SH-SY5Y (cell line): ENCODE data around the gene CENPI.

Source experiments
- GATA2 ChIP-seq: IDR thresholded peaks from 2 replicates; pipeline ENCODE4 v1.6.1; 2011; ENCODE audit warnings: mild to moderate bottlenecking, low read depth, low read length
- GATA3 ChIP-seq: IDR thresholded peaks from 2 replicates; pipeline ENCODE4 v1.6.1; 2011; ENCODE audit warnings: low read depth, mild to moderate bottlenecking, low read length, moderate library complexity

GRCh38 chrX:101071582-101071981 is 26.4 kb upstream of the CENPI start:
- TF ChIP-seq GATA2 (no peak), GATA3 (no peak)
